Epithelial cell of esophagus (primary cell): Measurements from ENCODE around the gene NAALADL2.

Source experiments
- DNase-seq: peaks from one replicate; pipeline ENCODE4 v3.0.0; 2010; ENCODE audit warnings: low read depth
- H3K4me3 ChIP-seq: 2 replicates; pipeline ENCODE4 v1.5.1; 2011; ENCODE audit warnings: mild to moderate bottlenecking, low read length, control low read depth
- TF ChIP-seq, protein P1 (sequence below): IDR thresholded peaks from 2 replicates; pipeline ENCODE4 v1.5.1; 2011; ENCODE audit warnings: low read depth, mild to moderate bottlenecking, low read length, control low read depth, inconsistent platforms; ENCODE audit not compliant: insufficient read depth; ENCODE audit errors: missing control alignments

NAALADL2 gene

DNA sequence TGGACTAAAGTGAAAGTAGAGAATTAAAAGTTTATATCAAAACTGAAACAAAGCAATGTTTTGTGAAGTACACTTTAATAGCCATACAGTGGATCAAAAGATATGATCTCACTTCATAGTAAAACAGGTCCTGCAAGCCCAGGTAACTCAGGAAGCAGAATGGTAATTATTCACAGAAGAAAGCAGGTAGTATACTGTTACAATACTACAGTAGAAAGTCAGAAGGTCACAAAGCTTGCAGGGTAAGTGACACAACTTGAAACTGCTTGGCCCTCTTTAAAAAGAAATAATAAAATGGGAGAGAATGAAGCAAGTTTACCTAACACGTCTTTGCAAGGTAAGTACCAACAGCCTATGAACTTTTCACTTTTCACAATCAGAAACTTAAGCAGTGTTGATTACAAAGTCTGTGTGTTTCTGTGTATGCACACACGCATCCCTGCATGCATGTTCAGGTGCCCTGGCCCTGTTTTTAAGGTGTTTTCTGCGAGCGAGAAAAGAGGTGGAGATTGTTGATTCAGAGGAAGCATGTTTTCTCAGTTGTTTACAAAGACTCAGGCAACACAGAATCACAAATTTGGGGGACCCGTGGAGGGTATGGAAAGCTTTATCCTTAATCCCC lies at the start of gene NAALADL2:
NAALADL2 (plus strand) TSS at position 221 of the 622 bp plus-strand sequence.
- no peak within 1 kb of the TSS for H3K4me3 ChIP-seq
- TF ChIP-seq, protein P1, sequence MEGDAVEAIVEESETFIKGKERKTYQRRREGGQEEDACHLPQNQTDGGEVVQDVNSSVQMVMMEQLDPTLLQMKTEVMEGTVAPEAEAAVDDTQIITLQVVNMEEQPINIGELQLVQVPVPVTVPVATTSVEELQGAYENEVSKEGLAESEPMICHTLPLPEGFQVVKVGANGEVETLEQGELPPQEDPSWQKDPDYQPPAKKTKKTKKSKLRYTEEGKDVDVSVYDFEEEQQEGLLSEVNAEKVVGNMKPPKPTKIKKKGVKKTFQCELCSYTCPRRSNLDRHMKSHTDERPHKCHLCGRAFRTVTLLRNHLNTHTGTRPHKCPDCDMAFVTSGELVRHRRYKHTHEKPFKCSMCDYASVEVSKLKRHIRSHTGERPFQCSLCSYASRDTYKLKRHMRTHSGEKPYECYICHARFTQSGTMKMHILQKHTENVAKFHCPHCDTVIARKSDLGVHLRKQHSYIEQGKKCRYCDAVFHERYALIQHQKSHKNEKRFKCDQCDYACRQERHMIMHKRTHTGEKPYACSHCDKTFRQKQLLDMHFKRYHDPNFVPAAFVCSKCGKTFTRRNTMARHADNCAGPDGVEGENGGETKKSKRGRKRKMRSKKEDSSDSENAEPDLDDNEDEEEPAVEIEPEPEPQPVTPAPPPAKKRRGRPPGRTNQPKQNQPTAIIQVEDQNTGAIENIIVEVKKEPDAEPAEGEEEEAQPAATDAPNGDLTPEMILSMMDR = no peak
- DNase-seq = peak; percentile 69

DNA sequence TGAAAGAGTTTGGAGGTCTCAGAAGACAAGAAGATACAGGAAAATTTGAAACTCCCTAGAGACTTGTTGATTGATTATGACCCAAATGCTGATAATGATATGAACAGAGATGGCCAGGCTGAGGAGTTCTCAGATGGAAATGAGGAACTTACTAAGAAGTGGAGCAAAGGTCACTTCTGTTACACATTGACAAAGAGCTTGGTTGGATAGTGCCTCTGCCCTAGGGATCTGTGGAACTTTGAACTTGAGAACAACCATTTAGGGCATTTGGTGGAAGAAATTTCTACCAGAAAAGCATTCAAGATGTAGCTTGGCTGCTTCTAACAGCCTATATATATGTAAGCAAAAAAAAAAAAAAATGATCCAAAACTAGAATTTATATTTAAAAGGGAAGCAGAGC lies 48.9 kb upstream of the NAALADL2 start:
- no peak overlapping the region for H3K4me3 ChIP-seq
- TF ChIP-seq, protein P1 = no peak
- no peak for DNase-seq

DNA sequence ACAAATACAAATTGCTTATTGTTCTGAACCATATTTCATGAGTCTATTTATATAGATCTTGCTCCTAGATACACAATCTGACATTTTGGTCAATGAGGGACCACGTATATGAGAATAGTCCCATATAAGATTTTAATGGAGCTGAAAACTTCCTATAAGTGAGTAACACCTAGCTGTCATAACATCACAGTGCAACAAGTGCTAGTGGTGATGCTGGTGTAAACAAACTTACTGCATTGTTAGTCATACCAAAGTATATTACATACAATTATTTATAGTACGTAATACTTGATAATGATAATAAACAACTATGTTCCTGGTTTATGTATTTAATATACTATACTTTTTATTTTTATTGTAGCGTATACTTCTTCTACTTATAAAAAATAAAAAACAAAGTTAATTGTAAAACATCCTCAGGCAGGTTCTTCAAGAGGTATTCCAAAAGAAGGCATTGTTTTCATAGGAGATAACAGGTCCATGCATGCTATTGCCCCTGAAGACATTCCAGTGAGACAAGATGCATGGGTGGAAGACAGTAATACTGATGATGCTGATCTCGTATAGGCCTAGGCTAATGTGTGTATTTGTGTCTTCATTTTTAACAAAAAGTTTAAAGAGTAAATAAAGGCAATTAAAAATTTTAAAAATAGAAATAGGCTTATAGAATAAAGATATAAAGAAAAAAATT lies 46.8 kb upstream of the NAALADL2 start:
- DNase-seq = peak; percentile 79
- TF ChIP-seq, protein P1 = peak; percentile 2
- no peak overlapping the region for H3K4me3 ChIP-seq

DNA sequence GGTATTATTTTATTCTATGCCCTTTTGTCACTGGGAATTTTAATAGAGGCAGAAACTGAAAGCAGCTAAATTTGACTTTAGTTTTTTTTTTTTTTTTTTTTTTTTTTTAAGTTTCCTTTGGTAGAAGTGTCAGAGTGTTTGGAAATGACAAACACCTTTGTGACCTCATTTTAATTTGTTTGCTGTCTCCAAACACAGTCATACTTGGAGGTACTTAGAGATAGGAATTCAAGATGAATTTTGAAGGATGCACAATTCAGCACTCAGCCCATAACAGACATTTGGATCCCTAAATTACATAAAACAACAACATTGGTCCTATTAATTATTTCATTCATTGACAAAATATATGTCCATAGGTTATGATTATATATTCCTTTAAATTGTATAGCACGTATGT lies 43.4 kb upstream of the NAALADL2 start:
- TF ChIP-seq, protein P1 = no peak

DNA sequence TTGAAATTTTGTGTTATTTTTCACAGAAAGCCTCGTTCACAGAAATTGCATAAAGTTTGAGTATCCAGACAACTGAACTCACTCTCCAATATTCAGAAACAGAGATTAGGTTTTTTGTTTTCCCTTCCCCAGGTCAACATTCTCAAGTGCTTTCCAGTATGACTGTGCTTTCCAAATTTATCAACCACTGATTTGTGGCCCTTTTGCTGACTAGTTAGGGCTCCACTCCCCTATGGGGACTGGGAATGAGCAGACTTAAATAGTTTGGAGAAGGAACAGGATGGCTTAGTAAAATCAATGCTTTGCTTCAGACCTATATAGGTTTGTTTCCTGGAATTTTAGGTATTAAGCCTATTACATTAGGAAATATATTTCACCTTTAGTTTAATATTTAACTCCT lies 38.2 kb upstream of the NAALADL2 start:
- H3K4me3 ChIP-seq = no peak overlapping the region
- no peak for DNase-seq
- TF ChIP-seq, protein P1 = no peak

More for the DNA sequence above, 43.4 kb upstream of the NAALADL2 start:
- H3K4me3 ChIP-seq = no peak overlapping the region
- no peak for DNase-seq

DNA sequence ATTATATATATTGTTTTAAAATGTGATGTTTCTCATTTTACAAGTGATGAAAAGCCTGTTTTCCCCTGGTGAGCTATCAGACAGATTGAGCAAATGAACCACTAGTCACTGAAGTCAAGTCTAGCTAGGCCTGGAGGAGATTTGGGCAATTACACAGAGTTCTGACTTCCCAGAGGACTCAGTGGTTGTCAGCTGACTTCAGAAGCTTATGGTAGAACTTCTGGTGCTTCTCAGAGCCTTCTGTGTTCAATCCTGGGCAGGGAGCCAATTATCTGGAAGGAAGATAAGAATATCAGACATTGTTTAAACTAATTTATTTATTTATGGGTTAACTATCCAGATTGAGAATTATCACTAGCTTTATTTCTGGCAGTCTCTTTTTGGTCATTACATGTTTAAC lies 37.7 kb upstream of the NAALADL2 start:
- no peak overlapping the region for H3K4me3 ChIP-seq
- TF ChIP-seq, protein P1 = no peak
- DNase-seq = no peak
